NCI-H2227 (cell line): Measurements from ENCODE around the gene SPP1.
"Not testable (repeated sequence)": the region's sequence is repeated elsewhere in the genome, so short reads cannot be mapped to it uniquely, and the experiment has no call there.

ENCODE experiments used
- DNase-seq: peaks from one replicate; lab custom pipeline; 2025; ENCODE audit not compliant: unreplicated experiment; lab: John Stamatoyannopoulos, UW

SPP1 gene

DNA sequence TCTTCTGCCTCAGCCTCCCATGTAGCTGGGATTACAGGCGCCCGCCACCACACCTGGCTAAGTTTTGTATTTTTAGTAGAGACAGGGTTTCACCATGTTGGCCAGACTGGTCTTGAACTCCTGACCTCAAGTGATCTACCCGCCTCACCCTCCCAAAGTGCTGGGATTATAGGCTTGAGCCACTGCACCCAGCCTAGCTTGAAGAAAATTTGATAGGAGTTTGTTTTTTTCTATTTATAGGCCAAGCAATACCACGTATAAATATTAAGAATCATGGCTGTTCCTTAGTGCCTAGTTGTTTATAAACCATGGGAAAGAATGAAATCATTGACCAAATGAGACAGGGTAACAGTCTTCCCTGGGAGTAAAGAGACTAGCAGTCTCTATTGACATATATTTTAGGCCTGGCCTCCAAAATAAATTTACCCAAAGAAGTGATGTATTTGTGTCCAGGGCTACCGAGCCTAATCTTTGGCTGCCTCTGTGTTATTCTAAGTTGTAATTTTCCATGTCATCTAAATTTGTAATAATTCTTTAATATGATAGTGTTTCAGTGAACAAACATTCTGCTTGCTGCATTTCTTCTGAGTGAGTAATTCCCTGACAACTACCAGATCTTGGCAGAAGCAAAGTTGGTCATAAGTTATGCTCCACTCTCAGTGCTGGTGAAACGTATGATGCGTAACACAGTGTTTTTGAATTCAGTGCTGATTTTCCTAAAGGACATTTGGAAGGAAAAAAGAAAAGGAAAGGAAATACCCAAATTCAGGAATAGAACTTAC is 42.2 kb downstream of the SPP1 start:
- DNase-seq, result no peak

DNA sequence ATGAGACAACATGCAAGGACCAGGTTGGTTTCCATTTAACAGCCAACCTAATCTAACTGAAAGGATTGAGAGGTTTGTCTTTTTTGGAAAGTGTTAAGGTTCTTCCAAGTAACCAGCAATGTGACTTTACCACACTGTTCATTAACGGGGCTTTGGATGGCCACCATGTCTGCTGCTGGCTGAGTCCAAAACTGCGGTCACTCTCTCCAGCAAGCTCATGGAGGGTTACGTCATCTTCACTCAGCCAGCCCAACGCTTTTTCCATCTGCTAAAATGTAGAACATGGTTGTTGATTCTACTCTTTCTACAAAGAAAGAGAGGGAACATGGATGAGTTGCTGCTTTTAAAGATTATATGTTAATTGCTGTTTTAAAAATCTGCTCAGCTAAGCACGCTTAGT is 43.0 kb downstream of the SPP1 start:
- DNase-seq, result no peak

DNA sequence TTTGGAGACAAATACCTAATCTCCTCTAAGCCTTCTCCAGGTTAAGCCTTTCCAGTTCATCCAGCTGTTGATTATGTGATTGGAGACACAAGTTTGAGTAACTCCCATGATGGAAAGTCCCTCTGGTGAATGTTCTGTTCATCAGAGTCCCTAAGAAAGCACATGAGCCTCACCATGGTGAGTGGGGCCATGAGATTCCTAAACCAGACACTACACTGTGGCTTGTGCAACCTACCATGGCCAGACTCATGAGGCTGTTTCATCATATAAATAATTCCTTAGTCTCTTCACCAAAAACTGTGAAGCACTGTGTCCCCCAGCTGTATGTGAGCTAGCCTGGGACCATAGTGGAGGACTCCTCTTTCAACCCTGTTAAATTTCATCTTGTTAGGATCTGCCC is 46.3 kb downstream of the SPP1 start:
- no peak for DNase-seq

DNA sequence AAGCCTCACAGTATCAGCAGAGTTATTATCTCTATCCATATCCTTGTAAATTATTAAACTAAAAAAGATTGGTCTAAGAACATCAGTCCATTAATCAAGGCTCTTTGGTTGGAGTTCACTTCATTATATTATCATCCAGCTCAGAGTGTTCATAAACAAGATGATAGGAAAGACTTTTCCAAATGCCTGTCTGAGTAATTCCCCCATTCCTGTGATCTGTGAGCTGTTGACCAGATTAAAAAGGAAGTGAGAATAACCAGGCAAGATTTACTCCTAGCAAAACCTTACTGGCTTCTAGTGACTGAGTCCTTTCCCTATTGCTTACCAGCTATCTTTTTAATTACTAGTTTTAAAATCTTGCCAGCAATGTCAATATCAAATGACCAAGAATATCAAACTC is 46.8 kb downstream of the SPP1 start:
- DNase-seq, result no peak

DNA sequence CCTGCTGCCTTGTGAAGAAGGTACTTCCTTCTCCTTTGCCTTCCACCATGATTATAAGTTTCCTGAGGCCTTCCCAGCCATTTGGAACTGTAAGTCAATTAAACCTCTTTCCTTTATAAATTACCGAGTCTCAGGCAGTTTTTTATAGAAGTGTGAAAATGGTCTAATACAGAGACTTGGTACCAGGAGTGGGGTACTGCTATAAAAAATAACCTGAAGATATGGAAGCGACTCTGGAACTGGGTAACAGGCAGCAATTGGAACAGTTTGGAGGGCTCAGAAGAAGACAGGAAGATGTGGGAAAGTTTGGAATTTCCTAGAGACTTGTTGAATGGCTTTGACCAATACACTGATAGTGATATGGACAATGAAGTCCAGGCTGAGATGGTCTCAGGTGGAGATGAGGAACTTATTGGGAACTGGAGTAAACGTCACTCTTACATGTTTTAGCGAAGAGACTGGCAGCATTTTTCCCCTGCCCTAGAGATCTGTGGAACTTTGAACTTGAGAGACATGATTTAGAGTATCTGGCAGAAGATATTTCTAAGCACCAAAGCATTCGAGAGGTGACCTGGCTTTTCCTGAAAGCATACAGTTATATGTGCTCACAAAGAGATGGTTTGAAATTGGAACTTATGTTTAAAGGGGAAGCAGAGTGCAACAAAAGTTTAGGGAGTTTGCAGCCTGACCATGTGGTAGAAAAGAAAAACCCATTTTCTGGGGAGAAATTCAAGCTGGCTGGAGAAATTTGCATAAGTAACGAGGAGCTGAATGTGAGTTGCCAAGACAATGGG is 50.6 kb downstream of the SPP1 start:
- DNase-seq, result not testable (repeated sequence)

DNA sequence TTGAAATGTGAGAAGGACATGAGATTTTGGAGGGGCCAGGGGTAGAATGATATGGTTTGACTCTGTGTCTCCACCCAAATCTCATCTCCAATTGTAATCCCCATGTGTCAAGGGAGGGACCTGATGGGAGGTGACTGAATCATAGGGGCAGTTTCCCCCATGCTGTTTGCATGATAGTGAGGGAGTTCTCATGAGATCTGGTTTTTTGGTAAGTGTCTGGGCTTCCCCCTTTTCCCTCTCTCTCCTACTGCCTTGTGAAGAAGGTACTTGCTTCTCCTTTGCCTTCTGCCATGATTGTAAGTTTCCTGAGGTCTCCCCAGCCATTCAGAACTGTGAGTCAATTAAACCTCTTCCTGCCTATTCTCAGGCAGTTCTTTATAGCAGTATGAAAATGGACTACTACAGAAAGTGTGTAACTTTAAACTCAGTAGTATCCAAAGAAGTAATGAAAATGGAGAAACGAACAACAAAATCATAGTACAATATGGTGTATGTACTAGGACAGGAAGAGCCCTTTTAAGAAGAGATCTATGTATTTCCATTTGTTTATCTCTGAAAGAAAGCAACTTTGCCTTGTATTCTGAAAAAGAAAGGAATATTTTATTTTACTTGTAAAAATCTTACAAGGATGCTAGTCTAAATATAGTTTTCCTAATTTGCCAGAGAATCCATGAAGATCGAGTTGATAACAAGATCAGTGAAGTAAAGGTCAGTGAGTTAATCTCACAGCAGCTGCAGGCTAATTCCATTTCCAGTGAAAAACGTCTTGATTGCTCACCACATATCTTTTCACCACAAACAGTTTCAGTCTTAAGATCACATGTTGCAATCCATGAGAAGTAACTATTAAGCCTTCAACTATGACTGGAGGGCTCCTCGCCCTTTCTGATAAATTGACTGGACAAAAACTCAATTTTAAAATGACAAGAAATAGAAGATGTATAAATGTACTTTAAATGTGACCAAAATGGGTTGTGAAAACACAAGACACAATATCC is 52.4 kb downstream of the SPP1 start:
- no peak for DNase-seq

DNA sequence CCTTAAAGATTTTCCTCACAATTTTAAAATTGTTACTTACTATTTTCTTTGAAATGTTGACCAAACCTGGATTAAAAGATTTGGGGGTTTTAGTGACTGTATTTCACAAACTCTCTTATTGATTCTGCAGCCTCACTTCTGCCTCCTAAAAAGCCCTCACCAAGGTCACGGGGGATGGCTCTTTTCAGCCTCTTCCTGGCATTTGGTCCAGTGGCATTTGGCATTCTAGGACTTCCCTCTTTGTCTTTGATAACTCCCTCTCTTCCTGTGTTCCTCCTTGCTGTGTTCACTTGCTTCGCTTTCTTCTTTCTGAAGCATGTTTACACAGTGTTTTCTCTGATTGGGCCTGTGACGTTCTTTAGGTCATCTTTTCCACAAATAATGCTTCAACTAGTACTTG is 53.4 kb downstream of the SPP1 start:
- DNase-seq, result no peak

DNA sequence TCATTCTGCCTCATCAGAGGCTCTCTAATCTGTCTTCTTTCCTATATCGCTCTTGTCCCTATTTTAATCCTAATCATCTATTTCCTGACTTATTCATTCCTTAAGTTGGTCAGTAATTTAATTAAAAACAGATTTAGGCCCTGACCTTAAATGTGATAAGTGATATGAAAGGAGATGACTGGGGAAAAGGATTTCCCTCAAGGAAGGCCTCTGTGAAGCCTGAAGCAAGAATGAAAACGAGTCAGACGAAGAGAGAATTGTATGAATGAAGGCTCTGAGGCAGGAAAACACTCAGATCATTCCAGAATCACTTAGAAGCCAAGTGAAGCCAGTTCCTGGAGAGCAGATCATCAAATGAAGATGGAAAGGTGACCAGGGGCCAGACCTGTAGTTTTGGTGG is 54.0 kb downstream of the SPP1 start:
- DNase-seq, result no peak

DNA sequence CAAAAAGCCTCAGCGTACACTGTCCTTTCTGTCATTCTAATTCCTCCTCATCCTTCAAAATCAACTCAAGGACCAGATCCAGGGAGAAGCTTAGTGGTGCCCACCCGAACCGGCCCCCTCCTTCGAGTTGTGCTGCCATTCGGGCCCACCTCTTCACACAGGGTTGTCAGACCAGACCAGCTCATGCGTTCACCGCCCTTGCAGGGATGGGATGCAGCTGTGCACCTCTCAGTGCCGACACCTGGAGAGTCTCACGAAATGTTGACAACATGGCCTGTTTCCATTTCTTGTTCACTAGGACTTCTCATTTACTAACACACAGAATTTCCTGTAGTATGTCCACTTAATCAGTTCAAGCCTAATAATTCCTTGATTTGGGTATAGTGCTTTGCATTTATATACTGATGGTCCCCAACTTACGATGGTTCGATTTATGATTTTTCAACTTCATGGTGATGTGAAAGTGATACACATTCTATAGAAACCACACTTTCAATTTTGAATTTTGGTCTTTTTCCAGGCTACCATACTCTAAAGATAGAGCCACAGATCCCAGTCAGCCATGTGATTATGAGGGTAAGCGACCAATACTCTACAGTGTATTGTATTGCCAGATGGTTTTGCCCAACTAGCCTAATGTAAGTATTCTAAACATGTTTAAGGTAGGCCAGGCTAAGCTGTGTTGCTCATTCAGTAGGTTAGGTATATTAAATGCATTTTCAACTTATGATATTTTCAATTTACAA is 55.2 kb downstream of the SPP1 start:
- no peak for DNase-seq
